Liver (tissue), 9 donors: ENCODE measurements around the gene CPEB2. TPM values are rescaled to one million over a fixed set of nuclear protein-coding genes. Genes with fewer than 3 reads are reported as not detected.

ENCODE experiments used
- DNase-seq: peaks from one replicate; pipeline ENCODE4 v3.0.0-alpha.2; 2017; ENCODE audit warnings: low spot score
- H3K27ac ChIP-seq, 2 donors: one replicate each; pipeline ENCODE4 v1.7.0; 2013; ENCODE audit warnings: inconsistent platforms in 2 of 2, low read length in 2 of 2, control low read depth in 1 of 2, low read depth in 1 of 2, mild to moderate bottlenecking in 1 of 2
- H3K27me3 ChIP-seq, 4 donors: one replicate each; pipeline versions ENCODE4 v1.6.1 to v1.7.0; 2013; ENCODE audit warnings: low read length in 3 of 4, inconsistent platforms in 1 of 4, mild to moderate bottlenecking in 1 of 4, moderate library complexity in 1 of 4; ENCODE audit not compliant: control insufficient read depth in 4 of 4, insufficient read depth in 4 of 4
- H3K36me3 ChIP-seq, 4 donors: one replicate each; pipeline versions ENCODE4 v1.6.1 to v1.7.0; 2013; ENCODE audit warnings: low read length in 3 of 4, mild to moderate bottlenecking in 3 of 4, low read depth in 1 of 4, moderate library complexity in 1 of 4; ENCODE audit not compliant: control insufficient read depth in 4 of 4, insufficient read depth in 3 of 4
- H3K4me1 ChIP-seq, 4 donors: one replicate each; pipeline versions ENCODE4 v1.6.1 to v1.7.0; 2013; ENCODE audit warnings: low read length in 3 of 4, mild to moderate bottlenecking in 3 of 4, moderate library complexity in 1 of 4; ENCODE audit not compliant: control insufficient read depth in 4 of 4, insufficient read depth in 4 of 4
- H3K4me3 ChIP-seq, 3 donors: one replicate each; pipeline versions ENCODE4 v1.6.1 to v1.7.0; 2013; ENCODE audit warnings: low read length in 3 of 3, control low read depth in 1 of 3, low read depth in 1 of 3, mild to moderate bottlenecking in 1 of 3
- H3K9ac ChIP-seq, 2 donors: one replicate each; pipeline ENCODE4 v1.7.0; 2013; ENCODE audit warnings: low read length in 2 of 2, mild to moderate bottlenecking in 2 of 2, moderate library complexity in 2 of 2, control low read depth in 1 of 2, low read depth in 1 of 2
- H3K9me3 ChIP-seq, 4 donors: one replicate each; pipeline versions ENCODE4 v1.6.1 to v1.7.0; 2013; ENCODE audit warnings: low read length in 3 of 4; ENCODE audit not compliant: control insufficient read depth in 4 of 4
- CTCF ChIP-seq: fragments of 150-350 bp; IDR thresholded peaks from 2 replicates; pipeline ENCODE4 v1.5.1; 2017; ENCODE audit warnings: improper control_type of control experiment, low read depth, low read length; ENCODE audit not compliant: missing input control
- FOXA2 ChIP-seq: IDR thresholded peaks from 2 replicates; pipeline ENCODE4 v1.6.1; 2016; ENCODE audit warnings: antibody characterized with exemption
- GABPA ChIP-seq, 2 donors: IDR thresholded peaks in 1 of 2; conservative IDR thresholded peaks in 1 of 2; 2 replicates each; pipeline ENCODE4 v1.6.1; 2016; ENCODE audit warnings: antibody characterized with exemption in 2 of 2, mild to moderate bottlenecking in 1 of 2, moderate library complexity in 1 of 2
- HNF4A ChIP-seq, 2 donors: conservative IDR thresholded peaks; 2 replicates each; pipeline ENCODE4 v1.6.1; 2016; ENCODE audit warnings: antibody characterized with exemption in 2 of 2, mild to moderate bottlenecking in 2 of 2
- JUND ChIP-seq, 2 donors: IDR thresholded peaks; 2 replicates each; pipeline ENCODE4 v1.6.1; 2016; ENCODE audit warnings: antibody characterized with exemption in 2 of 2
- MAX ChIP-seq: IDR thresholded peaks from 2 replicates; pipeline ENCODE4 v1.6.1; 2016; ENCODE audit warnings: antibody characterized with exemption
- NR2F2 ChIP-seq: IDR thresholded peaks from 2 replicates; pipeline ENCODE4 v1.6.1; 2016; ENCODE audit warnings: antibody characterized with exemption
- RXRA ChIP-seq, 2 donors: IDR thresholded peaks; 2 replicates each; pipeline ENCODE4 v1.6.1; 2017 to 2018; ENCODE audit warnings: antibody characterized with exemption in 2 of 2, mild to moderate bottlenecking in 1 of 2
- TAF1 ChIP-seq: conservative IDR thresholded peaks from 2 replicates; pipeline ENCODE4 v1.6.1; 2016; ENCODE audit warnings: antibody characterized with exemption, mild to moderate bottlenecking
- YY1 ChIP-seq: IDR thresholded peaks from 2 replicates; pipeline ENCODE4 v1.6.1; 2016; ENCODE audit warnings: antibody characterized with exemption, mild to moderate bottlenecking
- WGBS: extraction: QIAGEN DNeasy Blood & Tissue Kit; methylation state at CpG from one replicate; pipeline ENCODE4 v1.1.7; 2013; 5-methylcytosine and 5-hydroxymethylcytosine counted together
- polyA plus RNA-seq, 2 donors: library from polyadenylated mRNA; stranded (reverse) in 1 of 2; unstranded in 1 of 2; fragments of 200-250 nt in 1 of 2; fragments of >200 nt in 1 of 2; fragmentation: Nextera tagmentation in 1 of 2; extraction: Ambion mirVana in 1 of 2; gene quantifications; one replicate each; pipeline versions ENCODE4 v1.2.1 to v1.2.3, GENCODE V29; 2013 to 2015
- total RNA-seq, 2 donors: library from RNA; depleted of rRNA; stranded (reverse); fragments of >200 nt; gene quantifications; one replicate each; pipeline ENCODE4 v1.2.3, GENCODE V29; 2014
- TF ChIP-seq, protein P1 (sequence below): IDR thresholded peaks from 2 replicates; pipeline ENCODE4 v1.6.1; 2016; ENCODE audit warnings: antibody characterized with exemption
- TF ChIP-seq, protein P2 (sequence below): IDR thresholded peaks from 2 replicates; pipeline ENCODE4 v1.6.1; 2016; ENCODE audit warnings: antibody characterized with exemption, mild to moderate bottlenecking
- TF ChIP-seq, protein P3 (sequence below): IDR thresholded peaks from 2 replicates; pipeline ENCODE4 v1.6.1; 2016; ENCODE audit warnings: antibody characterized with exemption
- donor health status: healthy.
- donor health status: healthy.
- donor health status: healthy.
- donor health status: healthy.
- donor health status: healthy.

The CPEB2 gene
- total and polyA plus RNA-seq, 4 donors: 3.6 to 14.0 (median 4.6) TPM

GRCh38 chr4:15088394-15089035, 86.2 kb downstream of the CPEB2 start:
- 41% methylated on average over 4 of the region's 4 CpGs for WGBS
- no peak overlapping the region for H3K9ac ChIP-seq
- H3K9me3 ChIP-seq: peaks cover 0 to 1% (median 0%) of the 10 kb centered on the region in 4 donors
- TF ChIP-seq TAF1 (no peak), JUND (IDR thresholded peaks at IDR 0.05) (no peak), NR2F2 (no peak), MAX (no peak), FOXA2 (no peak), YY1 (no peak), RXRA (IDR thresholded peaks at IDR 0.05) (no peak), HNF4A (conservative IDR thresholded peaks at IDR 0.05) (no peak), CTCF (no peak)
- TF ChIP-seq, protein P1, sequence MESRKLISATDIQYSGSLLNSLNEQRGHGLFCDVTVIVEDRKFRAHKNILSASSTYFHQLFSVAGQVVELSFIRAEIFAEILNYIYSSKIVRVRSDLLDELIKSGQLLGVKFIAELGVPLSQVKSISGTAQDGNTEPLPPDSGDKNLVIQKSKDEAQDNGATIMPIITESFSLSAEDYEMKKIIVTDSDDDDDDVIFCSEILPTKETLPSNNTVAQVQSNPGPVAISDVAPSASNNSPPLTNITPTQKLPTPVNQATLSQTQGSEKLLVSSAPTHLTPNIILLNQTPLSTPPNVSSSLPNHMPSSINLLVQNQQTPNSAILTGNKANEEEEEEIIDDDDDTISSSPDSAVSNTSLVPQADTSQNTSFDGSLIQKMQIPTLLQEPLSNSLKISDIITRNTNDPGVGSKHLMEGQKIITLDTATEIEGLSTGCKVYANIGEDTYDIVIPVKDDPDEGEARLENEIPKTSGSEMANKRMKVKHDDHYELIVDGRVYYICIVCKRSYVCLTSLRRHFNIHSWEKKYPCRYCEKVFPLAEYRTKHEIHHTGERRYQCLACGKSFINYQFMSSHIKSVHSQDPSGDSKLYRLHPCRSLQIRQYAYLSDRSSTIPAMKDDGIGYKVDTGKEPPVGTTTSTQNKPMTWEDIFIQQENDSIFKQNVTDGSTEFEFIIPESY: no peak
- TF ChIP-seq, protein P2, sequence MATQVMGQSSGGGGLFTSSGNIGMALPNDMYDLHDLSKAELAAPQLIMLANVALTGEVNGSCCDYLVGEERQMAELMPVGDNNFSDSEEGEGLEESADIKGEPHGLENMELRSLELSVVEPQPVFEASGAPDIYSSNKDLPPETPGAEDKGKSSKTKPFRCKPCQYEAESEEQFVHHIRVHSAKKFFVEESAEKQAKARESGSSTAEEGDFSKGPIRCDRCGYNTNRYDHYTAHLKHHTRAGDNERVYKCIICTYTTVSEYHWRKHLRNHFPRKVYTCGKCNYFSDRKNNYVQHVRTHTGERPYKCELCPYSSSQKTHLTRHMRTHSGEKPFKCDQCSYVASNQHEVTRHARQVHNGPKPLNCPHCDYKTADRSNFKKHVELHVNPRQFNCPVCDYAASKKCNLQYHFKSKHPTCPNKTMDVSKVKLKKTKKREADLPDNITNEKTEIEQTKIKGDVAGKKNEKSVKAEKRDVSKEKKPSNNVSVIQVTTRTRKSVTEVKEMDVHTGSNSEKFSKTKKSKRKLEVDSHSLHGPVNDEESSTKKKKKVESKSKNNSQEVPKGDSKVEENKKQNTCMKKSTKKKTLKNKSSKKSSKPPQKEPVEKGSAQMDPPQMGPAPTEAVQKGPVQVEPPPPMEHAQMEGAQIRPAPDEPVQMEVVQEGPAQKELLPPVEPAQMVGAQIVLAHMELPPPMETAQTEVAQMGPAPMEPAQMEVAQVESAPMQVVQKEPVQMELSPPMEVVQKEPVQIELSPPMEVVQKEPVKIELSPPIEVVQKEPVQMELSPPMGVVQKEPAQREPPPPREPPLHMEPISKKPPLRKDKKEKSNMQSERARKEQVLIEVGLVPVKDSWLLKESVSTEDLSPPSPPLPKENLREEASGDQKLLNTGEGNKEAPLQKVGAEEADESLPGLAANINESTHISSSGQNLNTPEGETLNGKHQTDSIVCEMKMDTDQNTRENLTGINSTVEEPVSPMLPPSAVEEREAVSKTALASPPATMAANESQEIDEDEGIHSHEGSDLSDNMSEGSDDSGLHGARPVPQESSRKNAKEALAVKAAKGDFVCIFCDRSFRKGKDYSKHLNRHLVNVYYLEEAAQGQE: no peak
- TF ChIP-seq, protein P3, sequence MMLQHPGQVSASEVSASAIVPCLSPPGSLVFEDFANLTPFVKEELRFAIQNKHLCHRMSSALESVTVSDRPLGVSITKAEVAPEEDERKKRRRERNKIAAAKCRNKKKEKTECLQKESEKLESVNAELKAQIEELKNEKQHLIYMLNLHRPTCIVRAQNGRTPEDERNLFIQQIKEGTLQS: no peak
- no peaks in the 10 kb centered on the region for H3K36me3 ChIP-seq
- no peaks in the 10 kb centered on the region for H3K27me3 ChIP-seq
- no peak for DNase-seq
- H3K4me1 ChIP-seq: no peaks in the 10 kb centered on the region
- H3K27ac ChIP-seq: no peak overlapping the region
- no peak overlapping the region for H3K4me3 ChIP-seq

DNA sequence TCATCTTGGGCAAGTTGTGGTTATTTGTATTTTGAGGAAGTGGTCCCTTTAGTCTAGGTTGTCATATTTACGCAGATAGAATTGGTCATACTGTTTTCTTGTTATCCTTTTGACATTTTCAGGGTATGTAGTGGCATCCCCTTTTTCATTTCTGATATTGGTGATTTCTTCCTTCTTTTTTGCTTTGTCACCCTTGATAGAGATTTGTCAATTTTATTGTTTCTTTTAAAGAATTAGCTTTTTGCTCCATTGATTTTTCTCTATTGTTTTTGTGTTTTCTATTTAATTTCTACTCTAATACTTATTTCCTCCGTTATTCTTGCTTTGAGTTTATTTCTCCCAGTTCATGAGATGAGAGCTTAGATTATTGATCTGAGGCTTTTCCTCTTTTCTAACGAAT, 87.7 kb downstream of the CPEB2 start:
- no peak for DNase-seq
- TF ChIP-seq, protein P3: no peak
- TF ChIP-seq, protein P1: no peak
- TF ChIP-seq CTCF: no peak
- TF ChIP-seq FOXA2: no peak
- no peak for TF ChIP-seq GABPA (IDR thresholded peaks at IDR 0.05 in 1 of 2, conservative IDR thresholded peaks at IDR 0.05 in 1 of 2)
- no peak overlapping the region for H3K27ac ChIP-seq
- H3K36me3 ChIP-seq: no peaks in the 10 kb centered on the region
- H3K9ac ChIP-seq: no peak overlapping the region
- no peak overlapping the region for H3K4me3 ChIP-seq
- H3K4me1 ChIP-seq: no peaks in the 10 kb centered on the region
- no peaks in the 10 kb centered on the region for H3K27me3 ChIP-seq
- 84% methylated on average over 3 of the region's 3 CpGs for WGBS
- peaks cover 0 to 1% (median 0%) of the 10 kb centered on the region in 4 donors for H3K9me3 ChIP-seq
